NCI-H2227 treated with DMSO at 0.1 percent for 48 hours (cell line): ENCODE data around the gene BRMS1L.

Experiments
- DNase-seq: peaks from one replicate; lab custom pipeline; 2025; lab: John Stamatoyannopoulos, UW

BRMS1L gene

DNA sequence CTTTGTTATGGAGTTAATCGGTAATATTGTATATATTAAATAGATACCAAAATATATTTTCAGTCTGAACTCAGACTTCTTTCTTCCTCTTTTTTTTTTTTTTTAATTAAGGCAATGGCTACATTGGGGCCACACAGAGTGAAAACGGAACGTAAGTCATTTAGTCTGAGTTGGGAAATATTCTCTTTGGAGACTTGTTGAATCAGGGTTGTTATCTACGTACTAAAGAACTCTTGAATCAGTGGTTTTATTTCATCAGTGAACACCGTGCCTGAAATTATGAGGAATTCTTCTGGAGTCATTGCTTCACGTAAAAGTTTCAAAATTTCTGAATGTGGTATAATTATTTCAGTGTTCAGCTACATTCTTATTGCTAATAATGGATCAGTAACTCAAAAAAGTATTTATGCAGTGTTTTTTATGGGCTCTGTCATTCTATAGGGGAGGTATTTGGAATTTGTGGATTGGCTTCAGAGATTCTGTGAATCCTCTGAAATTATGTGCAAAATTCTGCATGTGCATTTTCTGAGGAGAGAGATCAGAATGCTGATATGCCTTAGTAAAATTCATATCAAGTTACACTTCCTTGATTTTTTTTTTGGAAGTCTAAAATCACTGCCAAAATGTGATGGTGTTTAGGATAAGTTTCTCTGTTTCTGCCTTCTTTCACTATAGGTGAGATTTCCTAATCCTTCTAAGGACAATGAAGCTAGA, 39.6 kb downstream of the BRMS1L start:
- no peak for DNase-seq

DNA sequence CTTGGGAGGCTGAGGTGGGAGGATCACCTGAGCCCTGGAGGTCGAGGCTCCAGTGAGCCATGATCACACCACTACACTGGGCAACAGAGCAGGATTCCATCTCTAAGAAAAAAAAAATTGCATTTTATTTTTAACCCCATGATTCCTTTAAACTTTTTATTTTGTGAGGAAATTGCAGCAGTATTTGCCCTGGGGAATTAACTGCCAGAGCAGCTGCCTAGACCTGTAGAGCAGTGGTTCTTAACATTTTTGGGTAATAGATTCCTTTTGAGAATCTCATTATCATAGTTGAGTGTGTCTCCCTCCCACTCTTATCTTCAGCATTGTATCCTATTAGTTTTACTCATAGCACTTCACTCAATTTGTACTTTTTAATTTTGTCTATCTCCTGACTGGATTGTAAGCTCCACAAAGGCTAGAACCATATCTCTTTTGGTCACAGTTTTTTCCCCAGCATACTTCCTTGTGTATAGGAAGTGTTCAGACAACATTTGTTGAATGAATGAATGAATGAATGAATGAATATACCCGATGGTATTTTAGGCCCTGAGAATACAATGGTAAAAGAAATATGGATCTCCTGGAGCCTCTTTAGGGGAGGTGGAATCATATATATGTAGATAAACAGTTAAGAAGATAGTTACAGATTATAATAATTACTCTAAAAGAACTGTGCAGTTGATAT, 40.6 kb downstream of the BRMS1L start:
- no peak for DNase-seq

DNA sequence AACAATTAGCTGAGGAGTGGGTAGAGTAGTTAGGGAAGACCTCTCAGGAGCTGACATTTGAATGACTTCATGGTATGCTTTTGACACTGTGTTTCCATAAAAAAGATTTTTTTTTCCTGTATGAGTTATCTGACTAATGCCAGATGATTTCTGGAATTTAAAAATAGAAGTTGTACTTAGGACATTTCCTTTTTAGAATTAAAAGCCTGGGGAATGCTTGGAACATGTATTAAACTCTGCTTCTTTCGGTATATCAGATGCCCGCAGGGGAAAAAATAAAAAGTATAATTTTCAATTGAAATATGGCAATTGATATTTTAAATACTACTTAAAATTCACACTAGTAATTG, 41.1 kb downstream of the BRMS1L start:
- DNase-seq = no peak

DNA sequence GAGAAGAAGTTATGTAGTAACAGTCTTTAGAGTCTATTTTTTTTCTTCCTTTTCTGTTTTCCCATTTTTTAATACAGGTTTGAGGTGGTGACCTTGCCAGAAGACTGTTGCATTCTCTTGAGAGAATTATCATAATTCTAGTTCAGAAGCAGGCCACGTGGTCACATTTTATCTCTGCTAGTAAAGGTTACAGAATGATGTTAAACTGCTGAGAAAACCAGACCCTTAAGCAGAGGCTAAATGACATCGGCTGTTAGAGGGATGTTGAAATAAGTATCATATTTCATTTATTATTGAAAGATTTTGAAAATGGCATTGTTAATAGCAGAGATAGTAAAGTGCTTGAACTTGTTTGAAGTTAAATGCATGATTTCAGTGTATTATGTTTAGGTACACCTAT, 49.2 kb downstream of the BRMS1L start:
- peak; percentile 8 for DNase-seq

DNA sequence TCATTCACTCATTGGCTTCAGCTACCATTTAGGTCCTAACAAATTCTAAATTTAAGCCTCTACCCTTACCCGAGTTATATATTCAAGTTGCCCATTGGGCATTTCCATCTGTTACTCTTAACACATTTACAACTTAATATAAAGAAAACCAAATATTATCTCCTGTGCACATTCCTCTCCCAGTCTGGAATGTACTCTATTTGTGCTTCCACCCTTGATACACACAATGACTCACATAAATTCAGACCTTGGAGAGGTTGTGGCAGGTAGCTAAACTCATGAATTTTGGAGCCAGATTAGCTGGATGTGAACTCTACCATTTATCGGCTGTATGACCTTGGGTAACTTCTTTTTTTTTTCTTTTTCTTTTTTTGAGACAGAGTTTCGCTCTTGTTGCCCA, 51.1 kb downstream of the BRMS1L start:
- no peak for DNase-seq

DNA sequence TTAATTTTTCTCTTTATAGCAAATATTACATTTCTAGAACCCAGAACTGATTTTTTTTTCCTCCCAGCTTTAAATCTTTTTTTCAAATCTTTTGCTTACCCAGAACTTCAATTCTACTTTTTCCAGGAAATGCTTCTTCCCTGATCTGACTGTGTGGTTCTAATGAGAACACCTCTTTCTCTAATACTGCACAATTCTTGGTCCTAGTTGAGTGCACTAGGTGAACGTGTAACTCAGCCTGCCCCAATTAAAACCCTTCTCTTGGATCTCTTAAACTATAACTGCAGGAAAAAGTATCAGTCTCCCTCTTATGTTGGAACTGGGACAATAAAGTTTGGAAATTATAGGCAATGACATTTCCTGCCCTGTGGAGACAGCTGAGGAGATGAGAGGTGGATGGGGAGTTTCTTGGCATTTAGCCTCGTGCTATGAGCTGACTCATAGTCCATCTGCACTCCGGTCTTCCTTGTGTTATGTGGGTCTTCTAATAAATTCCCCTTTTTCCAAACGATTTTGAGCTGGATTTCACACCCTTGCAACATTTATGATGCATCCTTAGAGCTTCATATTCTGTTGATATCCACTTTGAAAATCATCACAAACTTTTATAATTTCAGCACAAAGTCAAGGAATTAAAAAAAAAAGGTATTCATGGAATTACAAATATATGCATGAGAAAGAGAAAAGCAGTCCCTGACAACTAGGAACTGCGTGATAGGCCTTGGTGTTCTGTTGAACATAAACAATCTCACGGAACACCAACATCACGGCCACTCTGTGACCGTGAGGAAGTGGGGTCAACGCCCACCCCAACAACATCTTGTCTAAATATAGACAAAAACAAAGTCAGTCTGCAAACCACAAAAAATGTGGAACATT, 52.4 kb downstream of the BRMS1L start:
- DNase-seq = no peak

DNA sequence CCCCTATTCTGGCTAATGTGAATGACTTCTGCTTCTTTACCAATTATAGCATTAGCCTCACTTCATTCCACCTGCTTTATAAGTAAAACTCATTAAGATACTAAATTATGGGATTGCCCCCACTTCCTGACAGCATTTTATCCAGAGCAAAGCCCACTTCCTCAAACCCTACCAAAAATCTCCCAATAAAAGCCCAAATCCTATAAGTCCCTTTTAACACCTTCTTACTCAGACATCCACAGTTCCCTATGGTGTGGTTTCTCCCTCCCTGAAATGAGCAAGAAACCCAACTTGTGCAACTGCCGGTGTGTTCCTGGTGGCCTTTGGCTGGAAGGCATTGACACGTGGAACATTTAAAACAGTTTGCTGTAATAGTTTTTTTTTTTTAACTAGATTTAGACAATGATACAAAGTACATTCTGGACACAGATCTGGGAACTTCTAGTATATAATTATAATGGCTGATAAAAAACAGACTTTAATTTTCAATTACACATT, 53.1 kb downstream of the BRMS1L start:
- DNase-seq = no peak

DNA sequence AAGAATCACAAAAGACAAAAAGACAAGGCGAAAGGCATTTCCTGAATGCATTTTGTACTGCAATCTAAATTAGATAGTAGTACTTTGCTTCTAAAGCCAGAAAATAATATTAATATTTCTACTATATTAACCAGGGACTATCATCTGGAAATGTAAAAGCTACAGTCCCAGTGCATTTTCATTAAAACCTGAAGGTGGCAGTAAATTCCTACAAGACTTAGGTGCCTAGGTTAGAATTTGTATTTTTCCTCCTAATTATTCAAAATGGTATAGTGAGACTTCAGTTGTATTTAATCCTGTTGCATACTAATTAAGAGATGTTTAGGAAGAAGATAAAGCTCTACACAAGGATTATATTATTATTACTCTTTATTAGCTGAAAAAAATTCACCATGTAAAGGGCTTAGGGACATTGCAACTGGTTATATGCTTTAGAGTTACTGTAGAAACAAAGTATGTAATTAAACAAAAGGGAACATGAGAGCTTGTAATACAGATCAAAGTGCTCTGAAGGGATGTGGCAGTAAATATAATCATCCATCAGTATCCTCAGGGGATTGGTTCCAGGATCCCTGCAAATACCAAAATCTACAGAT, 53.6 kb downstream of the BRMS1L start:
- no peak for DNase-seq

DNA sequence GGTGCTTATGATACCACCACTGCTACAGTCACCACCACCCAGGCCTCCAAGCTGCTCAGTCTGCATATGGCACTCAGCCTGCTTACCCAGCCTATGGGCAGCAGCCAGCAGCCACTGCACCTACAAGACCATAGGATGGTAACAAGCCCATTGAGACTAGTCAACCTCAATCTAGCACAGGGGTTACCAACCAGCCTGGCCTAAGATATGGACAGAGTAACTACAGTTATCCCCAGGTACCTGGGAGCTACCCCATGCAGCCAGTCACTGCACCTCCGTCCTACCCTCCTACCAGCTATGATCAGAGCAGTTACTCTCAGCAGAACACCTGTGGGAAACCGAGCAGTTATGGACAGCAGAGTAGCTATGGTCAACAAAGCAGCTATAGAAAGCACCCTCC, 55.1 kb downstream of the BRMS1L start:
- no peak for DNase-seq

DNA sequence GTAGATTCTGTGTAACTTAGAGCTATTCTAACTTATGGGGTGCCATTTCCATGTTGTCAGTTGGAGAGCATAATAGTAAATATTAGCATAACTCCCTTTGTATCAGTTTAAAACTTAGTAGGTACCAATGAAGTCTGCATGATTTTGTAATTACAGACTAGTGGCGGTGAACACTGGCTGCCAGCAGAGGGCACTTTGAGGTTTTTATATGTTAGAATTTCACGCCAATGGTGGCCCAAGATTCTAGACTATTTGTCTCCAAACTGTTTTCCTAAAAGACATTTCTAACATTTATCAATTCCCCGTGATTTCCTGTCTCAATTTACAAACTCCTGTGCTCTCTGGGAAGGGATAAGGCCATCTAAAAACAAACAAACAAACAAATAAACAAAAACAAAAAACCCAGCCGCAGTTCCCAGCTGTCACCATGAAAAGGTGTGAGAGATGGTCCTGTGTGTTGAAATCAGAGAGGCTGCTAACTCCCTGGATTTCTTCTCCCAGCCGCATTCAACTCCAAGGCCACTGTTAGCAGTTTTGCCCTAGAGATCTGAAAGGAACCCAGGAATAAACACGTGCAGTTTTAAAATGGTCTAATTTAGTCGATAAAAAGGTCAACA, 57.6 kb downstream of the BRMS1L start:
- peak; percentile 26 for DNase-seq

DNA sequence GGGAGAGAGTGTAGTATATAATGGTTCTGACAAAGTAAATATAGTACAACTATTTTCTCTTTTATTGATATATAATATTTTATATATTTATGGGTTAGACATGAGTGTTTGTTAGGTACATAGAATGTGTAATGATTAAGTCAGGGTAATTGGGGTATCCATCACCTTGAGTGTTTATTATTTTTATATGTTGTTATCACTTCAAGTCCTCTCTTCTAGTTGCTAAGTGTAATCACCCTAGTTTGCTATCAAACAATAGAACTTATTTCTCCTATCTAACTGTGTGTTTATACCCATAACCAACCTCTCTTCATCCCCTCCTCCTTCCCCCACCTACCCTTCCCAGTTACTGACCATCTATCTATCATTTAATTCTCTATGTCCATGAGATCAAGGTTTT, 64.2 kb downstream of the BRMS1L start:
- DNase-seq = no peak

DNA sequence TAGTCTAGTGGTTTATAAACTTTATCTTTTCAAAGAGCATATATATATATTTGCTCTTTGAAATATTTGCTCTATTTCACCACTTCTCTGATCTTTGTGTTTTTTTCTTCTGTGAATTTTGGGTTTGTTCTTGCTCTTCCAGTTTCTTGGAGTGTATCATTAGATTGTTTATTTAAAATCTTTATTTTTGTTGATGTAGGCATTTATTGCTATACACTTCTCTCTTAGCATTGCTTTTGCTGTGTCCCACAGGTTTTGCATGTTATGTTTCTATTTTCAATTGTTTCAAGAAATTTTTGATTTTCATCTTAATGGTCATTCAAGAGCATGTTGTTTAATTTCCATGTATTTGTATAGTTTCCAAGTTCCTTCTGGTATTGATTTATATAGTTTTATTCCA, 69.1 kb downstream of the BRMS1L start:
- DNase-seq = no peak

DNA sequence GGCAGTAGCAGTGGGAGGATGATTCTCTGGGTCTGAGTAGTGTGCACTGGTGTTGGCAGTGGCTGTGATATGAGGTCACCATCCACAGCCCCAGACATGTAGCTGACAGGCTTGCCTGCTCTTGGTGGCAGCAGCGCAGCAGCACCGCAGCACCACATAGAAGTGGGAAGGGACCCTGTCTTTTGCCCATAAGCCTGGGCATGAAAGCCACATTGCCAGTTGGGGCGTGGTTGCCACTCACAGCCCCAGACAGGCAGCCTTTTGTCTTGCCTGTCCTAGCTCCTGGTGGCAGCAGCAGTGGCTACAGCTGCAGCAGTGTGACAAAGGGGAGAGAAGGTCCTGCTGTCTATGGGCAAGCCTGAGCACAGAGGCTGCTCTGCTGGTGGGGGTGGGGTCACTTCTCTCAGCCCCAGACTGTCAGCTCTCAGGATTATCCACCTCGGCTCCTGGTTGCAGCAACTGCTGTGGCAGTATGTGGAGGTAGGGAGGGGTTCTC, 71.5 kb downstream of the BRMS1L start:
- no peak for DNase-seq

DNA sequence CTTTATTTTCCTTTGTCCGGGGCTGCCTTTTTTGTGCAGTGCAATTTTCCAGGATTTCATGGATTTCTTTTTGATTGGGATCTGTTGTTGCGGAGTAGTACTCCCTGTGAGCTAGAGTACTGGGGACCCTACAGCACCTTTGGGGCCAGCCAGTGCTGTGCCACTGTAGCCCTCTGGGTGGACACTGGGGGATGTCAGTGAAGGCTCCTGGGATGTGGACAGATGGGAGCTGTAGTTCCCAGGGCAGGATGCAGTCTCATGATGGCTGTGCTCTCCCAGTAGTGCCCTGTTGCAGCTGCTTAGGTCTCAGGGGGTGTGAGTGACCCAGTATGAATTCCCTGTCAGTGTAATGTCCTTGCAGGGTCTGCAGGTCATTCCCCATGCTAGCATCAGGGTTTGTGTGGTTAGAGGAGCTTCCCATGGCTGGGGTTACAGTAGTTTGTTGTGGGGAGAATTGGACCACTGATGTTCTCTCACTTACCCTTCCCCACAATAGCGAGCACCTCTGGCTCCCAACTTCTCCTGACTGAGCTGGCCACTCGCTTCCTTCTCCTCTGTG, 72.2 kb downstream of the BRMS1L start:
- DNase-seq = no peak

DNA sequence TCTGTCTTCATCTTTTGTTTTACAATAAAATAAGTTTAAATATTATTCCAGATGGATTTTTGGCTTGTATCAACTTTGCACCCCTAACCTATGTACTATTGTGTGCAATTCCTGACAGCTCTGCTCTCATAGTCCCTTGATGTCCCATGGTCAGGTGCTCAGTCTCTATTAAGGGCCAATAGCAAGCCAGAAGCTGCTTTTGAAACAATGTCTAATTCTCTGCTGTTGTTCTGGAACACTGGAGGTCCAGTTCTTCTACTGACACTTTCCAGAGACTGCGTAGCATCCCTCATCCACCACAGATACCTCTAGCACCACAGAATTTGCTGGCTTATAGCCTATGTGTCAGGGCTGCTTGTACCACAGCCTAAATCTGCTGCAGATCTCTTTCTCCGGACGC, 74.6 kb downstream of the BRMS1L start:
- DNase-seq = no peak

DNA sequence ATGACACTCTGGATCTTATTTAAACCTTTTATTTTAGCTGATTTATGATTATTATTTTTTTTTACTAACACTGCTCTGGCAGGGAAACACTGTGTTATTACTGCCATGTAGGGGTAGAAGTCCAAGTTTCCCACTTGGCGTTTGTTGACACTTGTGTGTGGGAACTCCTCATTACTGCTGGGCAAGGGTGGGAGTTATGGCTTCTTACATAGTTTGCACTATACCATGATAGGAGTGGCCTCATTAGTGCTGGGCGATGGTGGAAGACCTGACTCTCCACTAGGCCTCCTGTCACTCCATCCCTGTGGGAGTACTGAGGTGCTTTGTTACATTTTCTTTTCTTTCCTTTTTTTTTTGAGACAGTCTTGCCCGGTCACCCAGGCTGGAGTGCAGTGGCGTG, 83.5 kb downstream of the BRMS1L start:
- DNase-seq = no peak

DNA sequence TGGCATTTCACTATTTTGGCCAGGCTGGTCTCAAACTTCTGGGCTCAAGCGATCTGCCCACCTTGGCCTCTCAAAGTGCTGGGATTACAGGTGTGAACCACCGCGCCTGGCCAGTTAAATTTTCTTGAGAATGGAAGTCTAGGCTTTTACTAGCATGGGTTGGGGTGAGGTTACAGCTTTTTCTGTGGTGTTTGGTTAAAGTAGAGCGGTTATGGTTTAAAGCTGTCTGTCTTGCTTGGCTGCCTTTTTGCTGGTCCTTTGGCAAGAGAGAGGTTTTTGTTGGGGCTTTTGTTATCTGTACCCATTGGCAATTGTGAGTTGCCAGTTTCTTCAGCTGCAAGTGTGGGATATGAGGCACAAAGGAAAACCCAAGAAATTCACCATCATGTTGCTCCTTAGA, 84.1 kb downstream of the BRMS1L start:
- DNase-seq = no peak

DNA sequence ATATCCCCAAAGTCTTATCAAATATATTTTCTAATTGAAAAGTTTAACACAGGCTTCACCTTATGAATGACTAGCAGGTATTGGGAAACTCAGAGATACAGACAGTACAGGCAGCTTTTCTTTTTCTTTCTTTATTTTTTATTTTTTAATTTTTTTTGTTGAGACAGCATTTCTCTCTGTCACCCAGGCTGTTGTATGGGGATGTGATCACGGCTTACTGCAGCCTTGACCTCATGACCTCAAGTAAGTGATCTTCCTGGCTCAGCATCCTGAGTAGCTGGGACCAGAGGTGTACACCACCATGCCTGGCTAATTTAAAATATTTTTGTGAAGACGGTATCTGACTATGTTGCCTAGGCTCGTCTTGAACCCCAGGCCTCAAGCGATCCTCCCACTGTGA, 85.0 kb downstream of the BRMS1L start:
- no peak for DNase-seq

DNA sequence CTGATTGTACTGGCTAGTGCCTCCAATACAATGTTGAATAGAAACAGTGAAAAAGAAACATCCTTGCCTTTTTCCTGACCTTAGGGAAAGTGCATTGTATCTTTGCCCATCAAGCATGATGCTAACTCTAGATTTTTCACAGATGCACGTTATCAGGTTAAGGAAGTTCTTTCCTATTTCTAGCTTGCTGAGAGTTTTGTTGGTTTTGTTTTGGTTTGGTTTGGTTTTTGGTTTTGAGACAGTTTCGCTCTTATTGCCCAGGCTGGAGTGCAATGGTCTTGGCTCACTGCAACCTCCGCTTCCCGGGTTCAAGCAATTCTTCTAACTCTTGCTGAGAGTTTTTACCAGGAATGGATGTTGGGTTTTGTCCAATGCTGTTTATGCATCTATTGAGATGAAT, 89.0 kb downstream of the BRMS1L start:
- no peak for DNase-seq

DNA sequence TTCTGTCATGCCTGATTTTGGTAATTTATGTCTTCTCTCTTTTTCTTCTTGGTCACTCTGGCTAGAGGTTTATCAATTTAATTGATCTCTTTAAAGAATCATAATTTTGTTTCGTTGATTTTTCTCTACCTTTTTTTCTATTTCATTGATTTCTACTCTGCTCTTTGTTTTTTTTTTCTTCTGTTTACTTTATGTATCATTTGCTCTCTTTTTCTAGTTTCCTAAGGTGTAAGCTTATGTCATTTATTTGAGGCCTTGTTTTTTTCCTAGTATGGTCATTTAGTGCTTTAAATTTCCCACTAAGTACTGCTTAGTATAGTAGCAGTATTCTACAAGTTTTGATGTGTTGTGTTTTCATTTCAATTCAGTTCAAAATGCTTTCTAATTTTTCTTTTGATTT, 89.6 kb downstream of the BRMS1L start:
- DNase-seq = no peak
